Esophagus squamous epithelium (tissue), 4 donors: ENCODE results near the gene PITPNM3.

Experiments used
- POLR2A ChIP-seq, 4 donors: fragments of 450-650 bp; IDR thresholded peaks; one replicate each; pipeline ENCODE4 v1.6.1; 2017; ENCODE audit warnings: antibody characterized with exemption in 4 of 4, mild to moderate bottlenecking in 4 of 4, moderate library complexity in 3 of 4
- TF ChIP-seq, protein P1 (sequence below), 6 experiments: fragments of 450-650 bp in 4 of 6; fragments of 200-600 bp in 2 of 6; sonication (generic) in 2 of 6; IDR thresholded peaks; one replicate each; pipeline ENCODE4 v1.5.1; 2016 to 2019; ENCODE audit warnings: antibody characterized with exemption in 6 of 6, mild to moderate bottlenecking in 4 of 6, moderate library complexity in 4 of 6

DNA sequence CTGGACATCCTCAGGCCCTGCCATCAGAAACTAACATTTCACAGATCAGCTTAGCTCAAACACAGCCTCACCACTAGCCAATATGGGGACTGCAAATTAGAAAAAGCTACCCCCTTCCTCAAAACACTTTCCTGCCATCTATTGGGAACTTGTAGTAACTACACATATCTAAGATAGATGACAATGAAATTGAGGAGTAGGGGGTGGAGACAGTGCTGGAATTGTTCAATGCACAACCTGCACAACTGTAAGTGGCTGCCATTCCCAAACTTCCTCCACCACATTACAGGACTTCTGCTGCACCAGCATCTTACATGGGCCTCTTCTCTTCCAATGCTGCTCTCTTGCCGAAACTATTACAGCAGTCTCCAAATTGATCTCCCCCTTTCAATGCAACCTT is 143.3 kb downstream of the PITPNM3 start:
- no peak for TF ChIP-seq POLR2A (IDR thresholded peaks at IDR 0.05)
- TF ChIP-seq, protein P1, sequence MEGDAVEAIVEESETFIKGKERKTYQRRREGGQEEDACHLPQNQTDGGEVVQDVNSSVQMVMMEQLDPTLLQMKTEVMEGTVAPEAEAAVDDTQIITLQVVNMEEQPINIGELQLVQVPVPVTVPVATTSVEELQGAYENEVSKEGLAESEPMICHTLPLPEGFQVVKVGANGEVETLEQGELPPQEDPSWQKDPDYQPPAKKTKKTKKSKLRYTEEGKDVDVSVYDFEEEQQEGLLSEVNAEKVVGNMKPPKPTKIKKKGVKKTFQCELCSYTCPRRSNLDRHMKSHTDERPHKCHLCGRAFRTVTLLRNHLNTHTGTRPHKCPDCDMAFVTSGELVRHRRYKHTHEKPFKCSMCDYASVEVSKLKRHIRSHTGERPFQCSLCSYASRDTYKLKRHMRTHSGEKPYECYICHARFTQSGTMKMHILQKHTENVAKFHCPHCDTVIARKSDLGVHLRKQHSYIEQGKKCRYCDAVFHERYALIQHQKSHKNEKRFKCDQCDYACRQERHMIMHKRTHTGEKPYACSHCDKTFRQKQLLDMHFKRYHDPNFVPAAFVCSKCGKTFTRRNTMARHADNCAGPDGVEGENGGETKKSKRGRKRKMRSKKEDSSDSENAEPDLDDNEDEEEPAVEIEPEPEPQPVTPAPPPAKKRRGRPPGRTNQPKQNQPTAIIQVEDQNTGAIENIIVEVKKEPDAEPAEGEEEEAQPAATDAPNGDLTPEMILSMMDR (IDR thresholded peaks at IDR 0.05) = peak in 4 of 6 experiments; percentile 19 to 58 (median 24)
